HEK293 (cell line): ENCODE measurements around the gene DAO.

Source experiments
- CTCF ChIP-seq: fragments of 450-650 bp; formaldehyde crosslinking; IDR thresholded peaks from 2 replicates; pipeline ENCODE4 v1.5.1; 2016; ENCODE audit warnings: missing biosample characterization, missing genetic modification characterization
- TF ChIP-seq, protein P1 (sequence below): fragments of 450-650 bp; formaldehyde crosslinking; IDR thresholded peaks from 2 replicates; pipeline ENCODE4 v1.5.1; 2016; ENCODE audit warnings: missing biosample characterization, missing genetic modification characterization

- TF ChIP-seq CTCF, result no peak
- TF ChIP-seq, protein P1, sequence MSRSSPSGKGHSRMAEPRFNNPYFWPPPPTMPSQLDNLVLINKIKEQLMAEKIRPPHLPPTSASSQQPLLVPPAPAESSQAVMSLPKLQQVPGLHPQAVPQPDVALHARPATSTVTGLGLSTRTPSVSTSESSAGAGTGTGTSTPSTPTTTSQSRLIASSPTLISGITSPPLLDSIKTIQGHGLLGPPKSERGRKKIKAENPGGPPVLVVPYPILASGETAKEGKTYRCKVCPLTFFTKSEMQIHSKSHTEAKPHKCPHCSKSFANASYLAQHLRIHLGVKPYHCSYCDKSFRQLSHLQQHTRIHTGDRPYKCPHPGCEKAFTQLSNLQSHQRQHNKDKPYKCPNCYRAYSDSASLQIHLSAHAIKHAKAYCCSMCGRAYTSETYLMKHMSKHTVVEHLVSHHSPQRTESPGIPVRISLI (tag by site-specific recombination), result no peak
Measured at GRCh38 chr12:108896817-108897216, 16.9 kb downstream of the DAO start.
